GM19397 (cell line): ENCODE results near the gene CD34.

ENCODE experiments used
- ATAC-seq: cut with Tn5 transposase; IDR thresholded peaks from one replicate; pipeline ENCODE4 v1.9.1; 2021; ENCODE audit warnings: mild to moderate bottlenecking, moderate library complexity; ENCODE audit not compliant: unreplicated experiment

CD34 gene

GRCh38 chr1:207858281-207858680, 52.6 kb downstream of the CD34 start:
- ATAC-seq, result no peak

DNA sequence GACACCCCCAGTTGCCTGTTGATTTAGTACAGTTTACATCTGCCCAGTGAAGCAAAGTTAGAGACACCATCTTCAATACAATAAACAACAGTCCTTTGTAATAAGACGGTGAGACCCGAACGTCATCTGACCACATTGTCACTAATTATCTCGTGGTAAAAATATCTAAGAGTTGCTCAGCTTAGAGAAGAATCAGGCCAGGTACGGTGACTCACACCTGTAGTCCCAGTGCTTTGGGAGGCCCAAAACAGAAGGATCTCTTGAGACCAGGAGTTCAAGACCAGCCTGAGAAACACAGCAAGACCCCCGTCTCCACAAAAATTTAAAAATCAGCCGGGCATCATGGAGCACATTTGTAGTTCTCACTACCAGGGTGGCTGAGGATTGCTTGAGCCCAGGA, 53.5 kb downstream of the CD34 start:
- ATAC-seq, result no peak

- no peak for ATAC-seq
Measured at GRCh38 chr1:207856276-207857023, 54.5 kb downstream of the CD34 start.

DNA sequence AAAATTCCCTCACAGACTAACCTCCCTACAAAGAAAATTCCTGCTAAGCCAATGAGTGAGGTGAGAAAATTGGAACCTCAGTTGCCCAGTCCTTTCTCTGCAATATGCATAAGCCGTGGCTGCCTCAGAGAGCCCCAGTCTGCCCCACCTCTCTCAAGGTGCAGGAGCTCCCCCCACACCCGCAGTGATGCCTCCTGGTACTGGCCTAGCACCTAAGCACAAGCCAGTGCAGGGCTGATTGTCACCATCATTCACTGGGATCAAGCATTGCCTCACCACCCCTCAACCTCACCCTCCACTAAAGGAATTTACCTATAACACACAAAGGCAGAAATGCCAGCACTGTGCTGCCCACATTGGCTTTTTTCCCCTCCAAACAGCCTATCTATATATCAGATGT, 56.9 kb downstream of the CD34 start:
- ATAC-seq, result no peak

DNA sequence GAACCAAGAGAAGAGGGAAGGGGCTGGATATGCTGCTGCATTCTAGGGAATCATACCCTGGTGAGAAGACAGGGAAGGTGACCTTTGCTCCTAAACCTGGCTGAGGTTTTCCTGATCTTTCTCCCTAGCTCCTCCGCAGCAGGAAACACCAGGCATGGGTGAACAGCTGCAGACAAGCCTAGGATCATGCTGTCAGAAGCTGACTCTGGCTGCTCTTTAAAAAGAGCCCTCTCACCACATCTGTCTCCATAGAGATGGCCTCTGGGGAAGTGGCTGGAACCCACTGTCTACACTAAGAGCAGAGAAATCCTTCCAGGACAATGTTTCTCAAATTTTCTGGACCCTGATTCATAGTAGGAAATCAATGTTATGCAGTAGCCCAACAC, 57.6 kb downstream of the CD34 start:
- ATAC-seq, result no peak

DNA sequence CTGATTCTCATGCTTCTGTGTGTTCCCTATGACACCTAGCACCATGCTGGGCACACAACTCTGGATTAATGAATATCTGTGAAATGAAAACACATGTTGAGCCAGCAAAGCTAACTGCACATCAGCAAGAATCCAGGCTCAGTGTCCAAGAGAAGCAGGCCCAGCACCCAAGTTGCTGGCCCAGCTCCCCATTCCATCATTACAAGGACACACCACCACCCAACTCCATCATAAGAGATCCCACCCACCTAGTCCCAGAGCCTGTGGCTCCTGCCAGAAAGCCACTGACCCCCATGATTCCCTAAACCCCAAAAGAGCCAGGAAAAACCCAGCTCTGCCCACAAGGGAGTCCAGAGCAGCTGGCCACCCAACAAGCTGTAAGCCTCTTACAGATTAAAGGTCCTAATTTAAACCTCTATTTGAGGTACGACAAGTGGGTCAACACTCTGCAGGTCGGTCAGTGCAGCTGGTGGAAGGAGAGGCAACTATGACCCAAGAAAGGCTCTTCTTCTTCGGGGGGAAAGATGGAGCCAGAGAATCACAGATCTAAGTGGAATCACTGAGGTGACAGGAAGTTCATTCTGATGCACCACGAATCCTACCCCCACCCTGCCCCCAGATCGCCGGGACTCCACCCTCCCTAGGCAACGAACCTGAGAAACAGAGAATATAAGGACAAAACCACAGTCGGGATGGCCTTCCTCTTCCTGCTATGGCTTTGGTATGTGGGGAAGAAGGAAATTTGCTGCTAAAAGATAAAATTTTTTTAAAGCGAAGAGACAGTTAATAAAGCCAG, 58.2 kb downstream of the CD34 start:
- ATAC-seq, result no peak

- ATAC-seq, result no peak
Measured at GRCh38 chr1:207851696-207852095, 59.2 kb downstream of the CD34 start.

GRCh38 chr1:207850621-207851407, 60.1 kb downstream of the CD34 start:
- ATAC-seq, result no peak

- no peak for ATAC-seq
Measured at GRCh38 chr1:207849646-207850045, 61.3 kb downstream of the CD34 start.

GRCh38 chr1:207849016-207849415, 61.9 kb downstream of the CD34 start:
- ATAC-seq, result no peak

DNA sequence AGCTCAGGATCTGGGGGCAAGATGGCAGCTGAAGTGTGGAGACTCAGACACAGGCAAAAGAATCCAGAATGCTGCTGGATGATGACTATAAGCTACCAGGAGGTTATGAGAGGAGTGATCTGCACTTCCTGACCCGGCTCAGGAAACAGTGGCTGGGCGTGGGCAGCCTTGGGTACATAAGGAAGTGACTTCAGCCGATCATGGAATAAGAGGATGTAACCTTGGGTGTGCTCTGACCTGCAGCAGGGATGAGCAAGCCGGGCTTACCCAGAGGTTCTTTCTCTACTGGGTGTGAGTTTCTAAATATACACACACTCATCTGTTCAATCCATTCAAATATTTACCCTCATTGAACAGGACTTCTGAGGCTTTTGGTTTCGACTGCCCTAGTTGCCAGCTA, 62.7 kb downstream of the CD34 start:
- ATAC-seq, result no peak

DNA sequence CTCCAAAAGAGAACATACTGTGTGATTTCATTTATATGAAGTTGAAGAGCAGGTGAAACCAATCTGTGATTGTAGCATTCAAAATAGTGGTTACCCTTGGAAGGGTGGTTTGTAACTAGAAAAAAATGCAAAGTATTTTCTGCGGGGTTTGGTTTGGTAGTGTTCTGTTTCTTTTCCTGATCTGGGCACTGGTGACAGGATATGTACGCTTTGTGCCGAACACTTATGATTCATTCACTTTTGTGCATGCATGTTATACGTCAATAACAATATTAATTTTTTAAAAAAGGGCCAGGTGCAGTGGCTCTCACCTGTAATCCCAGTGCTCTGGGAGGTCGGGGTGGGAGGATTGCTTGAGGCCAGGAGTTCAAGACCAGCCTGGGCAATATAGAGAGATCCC, 63.8 kb downstream of the CD34 start:
- no peak for ATAC-seq

GRCh38 chr1:207845109-207845508, 65.8 kb downstream of the CD34 start:
- no peak for ATAC-seq

DNA sequence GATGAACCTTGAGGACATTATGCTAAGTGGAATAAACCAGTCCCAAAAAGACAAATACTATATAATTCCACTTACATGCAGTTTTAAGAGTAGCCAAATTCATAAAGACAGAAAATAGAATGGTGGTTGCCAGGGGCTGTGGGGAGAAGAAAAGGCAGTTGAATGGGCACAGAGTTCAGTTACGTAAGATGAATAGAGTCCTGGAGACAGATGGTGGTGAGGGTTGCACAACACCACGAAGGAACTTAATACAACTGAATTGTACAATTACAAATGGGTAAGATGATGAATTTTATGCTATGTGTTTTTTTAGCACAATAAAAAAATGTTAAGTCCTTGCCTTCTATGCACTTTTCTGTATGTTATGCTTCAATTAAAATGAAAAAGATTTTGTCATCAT, 66.6 kb downstream of the CD34 start:
- no peak for ATAC-seq

- ATAC-seq, result no peak
Measured at GRCh38 chr1:207842506-207842905, 68.4 kb downstream of the CD34 start.

DNA sequence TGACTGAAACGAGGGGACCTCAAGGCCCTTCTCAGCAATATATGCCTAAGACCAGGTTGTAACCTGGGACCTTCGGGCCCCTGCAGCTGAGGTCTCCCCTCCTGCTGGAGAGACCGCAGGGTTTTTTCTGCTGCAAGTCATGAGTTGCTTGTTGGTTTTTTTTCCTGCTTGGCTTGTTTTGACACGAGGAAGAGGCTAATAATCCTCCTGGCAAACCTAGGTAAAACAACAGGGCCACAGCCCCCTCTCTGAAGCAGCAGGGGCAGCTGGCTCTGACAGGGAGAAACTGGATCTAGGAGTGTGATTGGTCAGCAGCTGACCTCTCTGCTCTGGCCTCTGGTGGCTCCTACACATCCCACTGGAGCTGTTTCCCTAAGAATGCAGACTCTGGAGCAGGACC, 69.0 kb downstream of the CD34 start:
- no peak for ATAC-seq

- ATAC-seq, result no peak
Measured at GRCh38 chr1:207841293-207841692, 69.6 kb downstream of the CD34 start.

GRCh38 chr1:207840380-207840779, 70.5 kb downstream of the CD34 start:
- ATAC-seq, result no peak

- no peak for ATAC-seq
Measured at GRCh38 chr1:207839083-207839413, 71.9 kb downstream of the CD34 start.

DNA sequence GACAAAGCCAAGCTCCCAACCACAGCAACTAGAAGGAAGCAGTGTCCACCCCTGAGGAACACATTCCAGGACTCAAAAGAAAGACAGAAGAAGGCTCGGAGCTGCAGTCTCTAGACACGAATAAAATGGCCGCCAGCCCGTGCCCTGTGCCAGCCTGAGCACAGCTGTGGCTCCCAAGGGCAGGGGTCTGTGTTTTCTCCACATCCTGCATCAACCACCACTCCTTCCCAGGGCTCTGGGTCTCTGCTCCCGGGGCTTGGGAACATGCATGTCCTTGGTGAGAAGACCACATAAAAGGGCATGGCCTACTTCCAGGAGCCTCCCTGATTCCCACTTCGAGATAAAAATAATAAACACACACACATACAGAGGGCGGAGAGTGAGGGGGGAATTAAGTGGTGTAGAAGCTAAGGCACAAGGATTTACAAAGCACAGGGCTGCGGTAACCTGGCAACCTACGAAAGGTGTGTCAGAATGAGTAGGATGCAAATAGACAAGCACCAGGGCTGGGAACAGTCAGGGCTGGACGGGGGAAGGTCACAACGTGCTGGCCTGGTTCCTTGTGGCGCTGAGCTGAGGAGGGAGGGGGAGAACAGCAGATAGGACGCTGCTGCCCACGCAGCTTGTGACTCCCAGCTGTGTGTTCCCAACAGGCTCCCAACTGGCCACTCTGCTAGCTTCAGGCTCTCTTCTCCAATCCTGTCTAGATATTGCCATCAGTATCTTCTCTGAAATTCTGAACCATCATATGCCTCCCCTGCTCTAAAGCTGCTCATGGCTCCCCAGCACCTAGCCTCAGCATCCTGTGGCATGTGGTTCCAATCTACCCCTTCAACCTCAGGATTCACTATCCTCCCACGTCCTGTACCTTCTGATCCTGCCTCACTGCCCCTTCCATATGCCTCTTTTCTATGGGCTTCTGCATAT, 72.5 kb downstream of the CD34 start:
- no peak for ATAC-seq

DNA sequence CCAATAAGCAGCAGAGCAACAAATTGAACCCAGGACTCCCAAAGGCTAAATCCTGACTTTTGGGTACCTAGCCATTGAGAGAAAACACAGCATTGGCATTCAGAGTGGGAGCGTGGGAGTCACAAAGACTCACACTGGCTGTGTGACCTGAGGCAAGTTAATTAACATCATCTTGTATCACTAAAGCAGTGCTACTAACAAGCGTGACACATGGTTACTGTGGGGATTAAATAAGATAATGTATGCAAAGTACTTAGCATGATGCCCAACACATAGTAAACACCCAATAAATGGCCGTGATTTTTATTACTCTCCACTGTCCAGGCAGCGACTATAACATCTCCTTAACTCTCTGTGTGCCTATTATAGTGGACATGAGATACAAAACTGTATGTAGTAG, 73.3 kb downstream of the CD34 start:
- no peak for ATAC-seq
